CD4-positive, alpha-beta T cell treated with Interleukin-15 for 4 hours (primary cell): ENCODE results near the gene GRK5.
"Not testable (repeated sequence)": the region's sequence is repeated elsewhere in the genome, so short reads cannot be mapped to it uniquely, and the experiment has no call there.

Source experiments
- DNase-seq: peaks from one replicate; pipeline ENCODE4 v3.0.0-alpha.2; 2020; ENCODE audit warnings: low spot score

The GRK5 gene

DNA sequence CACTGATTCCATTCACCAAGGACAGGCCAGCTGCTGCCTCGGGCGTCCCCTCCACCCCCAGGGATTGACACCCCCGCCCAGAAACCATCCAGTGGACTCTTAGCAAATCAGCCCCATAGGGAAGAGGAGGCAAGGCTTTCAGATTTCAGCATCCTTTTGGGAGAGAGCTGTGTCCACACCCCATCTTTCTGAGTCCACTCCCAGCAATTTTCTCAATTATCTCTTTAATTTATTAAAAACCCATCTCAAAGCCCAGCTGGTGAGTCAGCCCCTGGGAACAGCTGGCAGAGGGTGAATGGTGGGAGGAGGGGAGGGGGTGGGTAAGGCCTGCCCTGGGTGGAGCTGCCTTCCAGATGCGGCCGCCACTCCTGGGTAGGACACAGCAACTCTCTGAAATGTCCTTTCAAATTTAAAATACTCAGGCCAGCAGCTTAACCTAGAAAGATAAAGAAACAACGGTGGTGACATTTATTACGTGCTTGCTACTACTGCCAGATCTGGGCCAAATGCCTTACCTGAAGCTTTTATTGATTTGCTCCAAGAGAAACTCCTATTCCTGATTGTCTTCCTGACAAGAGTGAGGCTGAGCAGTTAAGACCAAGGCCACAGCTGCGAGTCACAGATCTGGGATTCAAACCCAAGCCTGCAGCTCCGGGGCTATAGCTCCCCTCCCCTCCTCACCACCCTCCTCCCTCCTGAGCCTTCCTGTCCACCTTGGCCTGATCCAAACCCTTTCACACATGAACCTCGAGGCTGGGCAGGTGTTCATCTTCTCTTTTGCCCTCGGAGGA, 214.7 kb downstream of the GRK5 start:
- no peak for DNase-seq

- no peak for DNase-seq
These were observed 215.5 kb downstream of the GRK5 start for GRCh38 chr10:119422682-119423509.

DNA sequence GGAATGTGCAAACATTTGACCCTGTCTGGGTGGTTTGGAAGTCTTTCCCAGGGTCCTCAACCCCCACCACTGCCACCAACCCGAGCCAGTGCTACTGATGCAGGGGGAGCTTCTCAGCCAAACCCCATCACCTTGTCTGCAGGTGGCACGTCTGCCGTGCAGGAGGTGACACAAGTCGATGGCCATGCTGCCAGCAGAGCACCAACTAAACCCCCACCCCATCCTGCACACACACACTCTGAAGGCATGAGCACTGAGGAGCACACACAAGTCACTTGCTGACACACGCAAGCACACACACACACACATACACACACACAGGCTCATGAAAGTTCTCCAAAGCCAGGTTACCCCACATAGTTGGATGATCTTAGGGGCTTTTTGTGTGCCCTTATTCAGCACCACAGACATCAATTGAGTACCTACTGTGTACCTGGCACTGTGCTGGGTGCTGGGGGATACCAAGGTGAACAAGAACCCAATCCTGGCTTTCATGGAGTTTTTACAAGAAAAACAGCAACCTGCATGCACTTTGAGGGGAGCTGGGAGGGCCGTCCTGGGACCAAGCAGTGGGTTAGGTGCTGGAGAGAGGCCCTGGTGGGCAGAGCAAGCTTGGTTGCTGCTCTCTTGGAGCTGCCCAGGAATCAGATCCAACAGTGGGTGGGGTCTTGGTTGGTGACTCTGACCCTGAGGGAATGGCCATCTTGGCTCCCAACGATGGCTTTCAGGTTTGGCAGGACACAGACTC, 216.3 kb downstream of the GRK5 start:
- DNase-seq: no peak

DNA sequence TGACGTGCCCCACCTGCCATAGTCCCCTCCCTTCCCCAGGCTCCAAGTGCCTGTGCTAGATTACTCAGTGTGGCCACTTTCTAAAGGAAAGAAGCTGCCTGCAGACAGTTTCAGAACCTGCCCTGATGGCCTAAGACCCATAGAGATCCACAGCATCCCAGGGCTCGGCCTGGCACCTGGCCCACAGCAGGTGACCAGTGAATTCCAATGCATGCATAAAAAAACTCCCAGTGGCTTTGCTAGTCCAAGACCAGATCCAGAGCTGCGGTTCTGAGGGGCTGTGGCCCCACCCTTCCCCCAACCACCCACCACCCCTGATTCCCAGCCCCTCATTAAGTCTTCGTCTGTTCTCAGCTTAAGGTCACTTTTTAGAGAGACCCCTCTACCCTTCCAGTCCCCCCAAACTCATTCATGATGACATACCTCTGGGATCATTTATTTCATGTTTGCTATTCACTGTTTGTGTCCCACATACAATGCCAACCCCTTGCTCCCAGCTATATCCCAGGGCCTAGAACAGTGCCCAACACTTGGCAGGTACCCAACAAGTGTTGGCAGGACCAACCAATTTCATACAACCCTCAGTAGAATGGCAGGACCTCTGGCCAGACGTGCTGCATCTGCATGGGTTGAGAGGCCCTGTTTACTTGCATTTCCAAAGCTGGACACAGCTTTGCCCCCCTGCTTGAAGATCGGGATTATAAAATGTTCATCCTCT, 217.0 kb downstream of the GRK5 start:
- no peak for DNase-seq

GRCh38 chr10:119425102-119425880, 217.9 kb downstream of the GRK5 start:
- DNase-seq: no peak

GRCh38 chr10:119425881-119426170, 218.5 kb downstream of the GRK5 start:
- DNase-seq: no peak

DNA sequence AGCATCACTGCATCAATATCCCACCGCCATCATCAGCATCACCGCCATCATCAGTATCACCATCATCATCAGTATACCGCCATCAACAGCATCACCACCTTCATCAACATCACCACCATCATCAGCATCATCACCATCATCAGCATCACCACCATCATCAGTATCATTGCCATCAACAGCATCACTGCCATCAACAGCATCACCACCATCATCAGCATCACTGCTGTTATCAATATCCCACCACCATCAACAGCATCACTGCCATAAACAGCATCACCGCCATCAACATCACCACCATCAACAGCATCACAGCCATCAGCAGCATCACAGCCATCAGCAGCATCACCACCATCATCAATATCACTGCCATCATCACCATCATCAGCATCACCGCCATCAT, 219.3 kb downstream of the GRK5 start:
- no peak for DNase-seq

- DNase-seq: no peak
These were observed 220.0 kb downstream of the GRK5 start for GRCh38 chr10:119427263-119427864.

DNA sequence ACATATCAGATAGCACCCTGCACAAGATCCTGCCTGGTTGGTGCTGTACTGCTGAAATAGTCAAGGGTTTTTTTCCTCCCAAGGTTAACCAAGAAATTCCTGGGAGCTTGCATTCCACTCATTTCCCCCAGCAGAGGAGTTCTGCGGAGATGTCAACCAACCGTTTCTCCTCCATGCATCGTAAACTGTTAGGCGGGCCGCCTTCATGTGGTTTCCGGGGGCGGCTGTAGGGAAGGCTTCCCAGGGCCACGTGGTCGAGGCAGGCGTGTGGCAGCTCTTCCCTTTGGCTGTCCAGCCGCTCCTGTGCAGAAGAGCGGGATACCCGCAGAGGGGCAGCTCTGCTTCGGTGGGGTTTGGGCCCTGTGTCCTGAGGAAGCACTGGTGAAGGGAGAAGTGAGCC, 221.4 kb downstream of the GRK5 start:
- DNase-seq: no peak

GRCh38 chr10:119429771-119430170, 222.4 kb downstream of the GRK5 start:
- DNase-seq: no peak

GRCh38 chr10:119431034-119431772, 223.8 kb downstream of the GRK5 start:
- no peak for DNase-seq

GRCh38 chr10:119431773-119432135, 224.4 kb downstream of the GRK5 start:
- no peak for DNase-seq

DNA sequence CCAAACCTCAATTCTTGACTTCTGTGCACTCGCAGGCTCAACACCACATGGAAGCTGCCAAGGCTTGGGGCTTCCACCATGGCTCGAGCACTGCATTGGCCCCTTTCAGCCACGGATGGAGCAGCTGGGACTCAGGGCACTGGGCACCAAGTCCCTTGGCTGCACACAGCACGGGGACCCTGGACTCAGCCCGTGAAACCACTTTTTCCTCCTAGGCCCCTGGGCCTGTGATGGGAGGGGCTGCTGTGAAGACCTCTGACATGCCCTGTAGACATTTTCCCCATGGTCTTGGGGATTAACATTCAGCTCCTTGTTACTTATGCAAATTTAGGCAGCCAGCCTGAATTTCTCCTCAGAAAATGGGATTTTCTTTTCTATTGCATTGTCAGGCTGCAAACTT, 227.6 kb downstream of the GRK5 start:
- DNase-seq: not testable (repeated sequence)

GRCh38 chr10:119438717-119439116, 231.3 kb downstream of the GRK5 start:
- DNase-seq: no peak

- DNase-seq: no peak
These were observed 232.6 kb downstream of the GRK5 start for GRCh38 chr10:119439922-119440321.

DNA sequence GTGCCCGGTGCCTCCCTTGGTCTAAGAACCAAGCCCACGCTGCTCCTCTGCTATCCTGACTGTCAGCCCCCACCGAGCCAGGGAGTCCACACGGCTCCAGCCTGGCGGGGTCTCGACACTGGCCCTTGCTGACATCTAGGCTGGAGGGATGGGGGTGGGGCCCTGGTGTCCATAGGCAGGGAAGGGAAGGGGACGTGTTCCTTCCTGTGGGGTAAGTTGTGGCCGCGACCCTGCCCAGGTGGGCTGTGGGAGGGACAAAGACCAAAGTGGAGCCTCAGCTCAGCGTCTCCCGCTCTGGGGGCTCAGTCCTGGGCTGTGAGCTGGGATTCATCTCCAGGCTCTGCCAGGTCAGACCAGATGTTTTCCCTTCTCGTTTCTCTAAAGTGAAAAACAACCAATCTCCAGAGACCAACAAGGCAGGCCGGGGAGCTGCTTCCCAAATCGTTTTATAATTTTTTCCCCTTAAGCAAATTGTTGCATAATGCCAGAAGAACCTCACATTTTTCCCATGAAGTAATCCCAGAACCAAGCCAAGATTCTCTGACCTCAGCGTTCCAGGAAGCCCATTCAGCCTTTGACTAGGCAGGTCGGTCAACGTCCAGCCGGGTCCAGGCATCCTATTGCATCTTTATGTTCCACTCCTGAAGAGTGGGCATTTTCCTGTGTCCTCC, 233.9 kb downstream of the GRK5 start:
- DNase-seq: no peak

DNA sequence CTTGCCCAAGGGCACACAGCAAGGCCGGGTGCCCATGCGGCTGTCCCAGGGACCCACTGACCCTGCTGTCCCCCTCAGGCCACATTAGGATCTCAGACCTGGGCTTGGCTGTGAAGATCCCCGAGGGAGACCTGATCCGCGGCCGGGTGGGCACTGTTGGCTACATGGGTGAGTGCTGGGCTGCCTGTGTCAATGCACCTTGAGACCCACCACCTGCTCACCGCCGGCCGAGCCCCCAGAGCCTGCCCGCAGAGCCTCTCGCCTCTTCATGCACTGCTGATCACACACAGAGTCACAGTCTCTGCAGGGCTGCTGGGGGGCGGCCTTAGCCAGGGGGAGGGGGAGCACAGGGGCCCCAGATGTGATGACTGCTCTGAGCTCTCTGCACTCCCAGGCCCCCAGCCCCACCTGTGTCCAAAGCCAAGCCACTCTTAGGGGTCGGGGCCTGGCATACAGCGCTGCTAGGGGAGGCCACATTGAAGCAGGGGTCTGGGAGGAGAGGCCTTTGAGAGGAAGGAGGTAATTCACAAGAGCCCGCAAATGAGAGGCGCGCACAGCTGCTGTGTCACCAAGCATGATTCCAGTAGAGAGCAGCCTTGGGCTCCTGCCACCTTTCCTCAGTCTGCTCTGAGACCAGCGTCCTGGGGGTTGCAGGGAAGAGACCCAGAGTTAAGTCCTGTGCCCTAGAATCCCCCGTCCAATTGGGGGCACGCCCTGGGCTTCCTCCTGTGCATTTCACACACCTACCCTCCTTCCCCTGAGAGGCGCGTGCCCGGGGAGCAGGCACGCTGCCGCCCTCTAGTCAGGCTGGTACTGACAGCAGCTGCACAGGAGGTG, 234.8 kb downstream of the GRK5 start:
- DNase-seq: no peak

GRCh38 chr10:119442758-119443060, 235.3 kb downstream of the GRK5 start:
- no peak for DNase-seq

DNA sequence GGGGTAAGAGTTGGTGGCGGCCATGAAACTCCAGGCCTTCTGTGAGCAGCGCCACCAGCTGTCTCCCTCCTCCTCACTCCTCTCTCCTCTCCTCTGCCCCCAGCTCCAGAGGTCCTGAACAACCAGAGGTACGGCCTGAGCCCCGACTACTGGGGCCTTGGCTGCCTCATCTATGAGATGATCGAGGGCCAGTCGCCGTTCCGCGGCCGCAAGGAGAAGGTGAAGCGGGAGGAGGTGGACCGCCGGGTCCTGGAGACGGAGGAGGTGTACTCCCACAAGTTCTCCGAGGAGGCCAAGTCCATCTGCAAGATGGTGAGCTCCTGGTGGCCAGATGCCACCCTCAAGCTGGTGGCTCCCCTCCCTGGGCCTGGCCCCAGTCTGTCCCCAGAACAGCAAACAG, 236.1 kb downstream of the GRK5 start:
- no peak for DNase-seq
